Vagina (tissue), 2 donors: ENCODE measurements around the gene EPHB4.
"Not testable (repeated sequence)": the region's sequence is repeated elsewhere in the genome, so short reads cannot be mapped to it uniquely, and the experiment has no call there.

Experiments
- CTCF ChIP-seq, 3 experiments: fragments of 450-650 bp in 2 of 3; fragments of 200-600 bp in 1 of 3; sonication (generic) in 1 of 3; IDR thresholded peaks; one replicate each; pipeline ENCODE4 v1.5.1; 2017 to 2019; ENCODE audit warnings: antibody characterized with exemption in 3 of 3, mild to moderate bottlenecking in 2 of 3, moderate library complexity in 2 of 3
- POLR2A ChIP-seq, 2 donors: fragments of 450-650 bp; IDR thresholded peaks; one replicate each; pipeline ENCODE4 v1.6.1; 2017; ENCODE audit warnings: antibody characterized with exemption in 2 of 2, mild to moderate bottlenecking in 2 of 2, moderate library complexity in 2 of 2

- not testable (repeated sequence) for TF ChIP-seq CTCF, POLR2A (IDR thresholded peaks at IDR 0.05)
Observed at GRCh38 chr7:100816515-100816914, 10.8 kb downstream of the EPHB4 start.
